Measurements from ENCODE around the gene ZNF81.
"Not testable (repeated sequence)": the region's sequence is repeated elsewhere in the genome, so short reads cannot be mapped to it uniquely, and the experiment has no call there.

Gene ZNF81

GRCh38 chrX:47936940-47937317 lies 100.2 kb downstream of the ZNF81 start:
- DNase-seq = no peak

- DNase-seq = no peak
Observed at GRCh38 chrX:47940448-47940847, 103.7 kb downstream of the ZNF81 start.

DNA sequence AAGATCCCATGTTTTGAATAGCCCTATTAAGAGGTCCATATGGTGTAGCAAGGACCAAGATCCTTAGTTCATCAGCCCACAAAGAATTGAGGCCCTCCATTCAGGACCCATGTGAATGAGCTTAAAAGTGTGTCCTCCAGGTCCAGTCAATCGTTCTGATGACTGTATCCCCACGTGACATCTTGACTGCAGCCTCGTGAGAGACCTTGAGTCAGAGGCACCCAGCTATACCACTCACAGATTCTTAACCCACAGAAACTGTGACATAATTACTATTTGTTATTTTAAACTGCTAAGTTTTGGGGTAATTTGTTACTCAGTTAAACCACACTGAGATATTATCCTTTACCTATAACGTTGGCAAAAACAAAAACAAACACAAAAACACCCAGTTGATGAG lies 104.7 kb downstream of the ZNF81 start:
- DNase-seq = no peak

DNA sequence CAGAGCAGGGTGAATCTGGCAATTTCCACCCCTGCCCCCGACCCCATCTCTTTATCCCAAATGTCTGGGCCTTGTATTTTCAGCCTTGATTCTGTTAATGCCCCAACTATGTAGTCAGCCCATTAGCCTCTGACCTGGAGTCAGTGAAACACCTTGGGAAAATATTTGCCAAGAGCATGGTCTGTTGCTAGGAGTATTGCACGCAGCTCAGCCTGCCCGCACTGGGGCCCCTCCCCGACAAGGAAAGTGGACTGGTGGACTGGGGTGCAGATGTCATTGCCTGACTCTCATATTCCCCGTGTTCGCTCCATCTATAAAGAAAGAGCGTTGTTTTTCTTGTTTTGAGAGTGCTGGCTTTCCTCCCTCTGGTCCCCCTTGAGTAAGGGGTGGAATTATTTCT lies 118.6 kb downstream of the ZNF81 start:
- not testable (repeated sequence) for DNase-seq

DNA sequence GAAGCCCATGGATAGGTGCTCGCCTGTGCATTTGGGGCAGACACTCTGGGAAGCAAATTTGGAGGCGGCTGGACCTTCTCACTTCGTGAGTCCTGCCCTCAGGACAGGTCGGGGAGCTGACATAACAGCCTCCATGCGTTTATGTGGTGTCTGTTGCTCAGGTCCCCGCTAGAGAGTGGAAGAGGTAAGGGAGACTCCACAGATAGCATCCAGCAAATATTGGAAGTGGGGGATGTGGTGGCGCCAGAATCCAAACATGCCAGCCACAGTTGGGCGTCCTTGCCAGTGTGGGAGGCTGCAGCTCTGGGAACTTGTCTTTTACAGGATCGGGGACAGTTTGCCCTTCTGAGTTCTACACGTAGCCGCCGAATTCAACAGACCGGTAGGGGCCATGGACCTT lies 119.3 kb downstream of the ZNF81 start:
- DNase-seq = no peak

- not testable (repeated sequence) for DNase-seq
Observed at GRCh38 chrX:47958206-47958605, 121.5 kb downstream of the ZNF81 start.

DNA sequence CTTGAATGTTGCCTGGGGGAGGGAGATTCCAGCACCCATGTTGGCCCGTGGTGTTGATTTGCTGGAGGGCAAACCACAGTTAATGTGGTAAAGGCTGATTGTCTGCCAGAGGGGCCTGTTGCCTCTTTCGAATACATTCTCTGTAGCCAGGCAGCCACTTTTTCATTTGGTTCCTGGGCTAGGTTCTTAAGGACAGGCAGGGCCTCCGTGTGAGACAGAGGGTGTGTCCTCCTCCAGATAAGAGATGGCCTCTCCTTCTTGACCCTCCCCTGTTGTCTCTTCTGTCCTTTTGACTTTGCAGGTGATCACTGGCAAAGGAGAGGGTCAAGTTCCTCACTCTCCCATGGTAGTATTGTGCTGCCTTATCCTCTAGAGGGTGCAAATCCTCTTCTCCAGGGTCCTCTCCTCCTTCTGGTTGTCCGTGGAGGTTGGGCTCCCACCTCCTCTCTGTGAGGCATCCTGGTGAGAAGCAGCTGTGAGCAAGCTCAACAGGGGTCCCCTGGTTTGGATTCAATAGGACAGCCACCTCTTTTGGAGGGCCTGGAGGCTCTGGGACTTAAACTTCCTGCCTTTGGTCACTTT lies 122.2 kb downstream of the ZNF81 start:
- no peak for DNase-seq

DNA sequence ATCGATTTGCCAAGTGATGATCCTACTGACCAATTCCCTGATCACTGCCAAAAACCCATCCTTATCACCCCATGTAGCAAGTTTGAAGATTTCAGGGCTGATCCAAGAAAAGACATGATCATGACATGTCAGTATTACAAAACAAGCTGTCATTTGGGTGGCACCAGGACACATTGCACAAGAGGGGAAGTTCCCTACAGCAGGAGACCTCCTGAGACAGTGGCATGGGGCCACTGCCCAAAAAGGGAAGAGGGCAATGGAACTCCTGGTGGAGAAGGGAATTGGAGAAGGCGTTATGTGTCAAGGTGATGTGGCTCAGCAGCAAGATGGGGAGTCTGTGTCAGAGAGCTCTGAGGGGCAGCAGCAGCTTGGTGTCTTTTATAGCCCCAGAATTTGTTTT lies 123.7 kb downstream of the ZNF81 start:
- DNase-seq = no peak

DNA sequence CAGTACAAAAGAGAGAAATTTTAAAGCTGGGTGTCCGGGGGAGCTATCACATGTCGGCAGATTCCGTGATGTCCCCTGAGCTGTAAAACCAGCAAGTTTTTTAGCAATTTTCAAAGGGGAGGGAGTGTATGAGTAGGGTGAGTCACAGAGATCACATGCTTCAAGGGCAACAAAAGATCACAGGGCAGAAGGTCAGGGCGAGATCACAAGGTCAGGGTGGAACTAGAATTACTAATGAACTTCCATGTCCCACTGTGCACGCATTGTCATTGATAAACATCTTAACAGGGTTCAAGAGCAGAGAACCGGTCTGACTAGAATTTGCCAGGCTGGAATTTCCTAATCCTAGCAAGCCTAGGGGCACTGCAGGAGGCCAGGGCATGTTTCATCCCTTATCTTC lies 125.1 kb downstream of the ZNF81 start:
- not testable (repeated sequence) for DNase-seq

DNA sequence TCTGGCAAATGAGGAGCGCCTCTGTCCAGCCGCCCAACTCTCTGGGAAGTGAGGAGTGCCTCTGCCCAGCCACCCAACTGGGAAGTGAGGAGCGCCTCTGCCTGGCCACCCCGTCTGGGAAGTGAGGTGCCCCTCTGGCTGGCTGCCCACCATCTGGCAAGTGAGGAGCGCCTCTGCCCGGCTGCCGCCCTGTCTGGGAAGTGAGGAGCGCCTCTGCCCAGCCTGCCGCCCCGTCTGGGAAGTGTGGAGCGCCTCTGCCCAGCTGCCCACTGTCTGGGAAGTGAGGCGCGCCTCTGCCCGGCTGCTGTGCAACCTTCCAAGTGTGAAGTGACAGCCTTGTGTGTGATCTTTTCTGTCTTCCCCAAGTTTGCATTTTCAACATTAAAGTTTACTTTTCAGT lies 128.8 kb downstream of the ZNF81 start:
- DNase-seq = not testable (repeated sequence)
